ENCODE data around the gene SCEL.
"Not testable (repeated sequence)": the region's sequence is repeated elsewhere in the genome, so short reads cannot be mapped to it uniquely, and the experiment has no call there.

The SCEL gene

DNA sequence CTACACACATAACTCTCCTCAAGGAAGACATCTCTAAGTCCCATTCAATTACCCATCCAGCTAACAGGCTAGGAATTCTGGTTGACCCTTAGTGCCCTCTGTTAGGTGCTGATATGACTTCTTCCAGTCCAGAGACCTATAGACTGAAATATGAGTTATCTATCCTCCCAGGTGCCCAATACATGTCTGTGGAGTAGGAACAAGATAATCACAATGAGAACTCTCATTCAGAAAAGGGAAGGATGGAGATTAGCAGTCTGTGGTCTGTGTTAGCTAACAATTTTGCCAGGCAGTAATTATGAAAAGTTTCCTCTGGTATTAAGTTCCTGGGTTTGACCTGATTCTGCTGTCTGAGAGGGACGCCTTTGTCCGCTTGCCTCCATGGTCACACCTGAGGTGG, 117.8 kb downstream of the SCEL start:
- no peaks in the 10 kb centered on the region for H3K36me3 Mint-ChIP-seq (ENCODE audit: low read depth)
- no peaks in the 10 kb centered on the region for H3K27me3 Mint-ChIP-seq (ENCODE audit: low read depth)
- H3K9me3 Mint-ChIP-seq: peaks cover 6% of the 10 kb centered on the region
- H3K4me3 Mint-ChIP-seq: no peak overlapping the region
- no peak overlapping the region for H3K27ac Mint-ChIP-seq
- H3K4me1 Mint-ChIP-seq: no peaks in the 10 kb centered on the region
- TF ChIP-seq CTCF (IDR thresholded peaks at IDR 0.05; ENCODE audit: unreplicated experiment in 3 of 3): no peak

GRCh38 chr13:77660016-77660415, 124.5 kb downstream of the SCEL start:
- not testable (repeated sequence) for H3K27me3 Mint-ChIP-seq (ENCODE audit: low read depth); H3K4me1 Mint-ChIP-seq; H3K4me3 Mint-ChIP-seq; H3K36me3 Mint-ChIP-seq (ENCODE audit: low read depth); H3K9me3 Mint-ChIP-seq; H3K27ac Mint-ChIP-seq

DNA sequence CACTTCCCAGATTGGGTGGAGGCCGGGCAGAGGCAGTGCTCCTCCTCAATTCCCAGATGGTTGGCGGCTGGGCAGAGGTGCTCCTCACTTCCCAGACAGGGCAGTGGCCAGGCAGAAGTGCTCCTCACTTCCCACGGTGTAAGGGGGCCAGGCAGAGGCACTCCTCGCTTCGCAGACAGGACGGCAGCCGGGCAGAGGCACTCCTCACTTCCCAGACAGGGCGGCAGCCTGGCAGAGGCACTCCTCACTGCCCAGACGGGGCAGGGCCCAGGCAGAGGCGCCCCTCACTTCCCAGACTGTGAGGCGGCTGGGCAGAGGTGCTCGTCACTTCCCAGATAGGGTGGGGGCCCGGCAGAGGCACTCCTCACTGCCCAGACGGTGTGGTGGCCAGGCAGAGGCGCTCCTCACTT, 125.3 kb downstream of the SCEL start:
- H3K4me1 Mint-ChIP-seq: no peaks in the 10 kb centered on the region
- no peak overlapping the region for H3K27ac Mint-ChIP-seq
- no peaks in the 10 kb centered on the region for H3K9me3 Mint-ChIP-seq
- TF ChIP-seq CTCF (IDR thresholded peaks at IDR 0.05; ENCODE audit: unreplicated experiment in 3 of 3): no peak
- no peak overlapping the region for H3K4me3 Mint-ChIP-seq
- no peaks in the 10 kb centered on the region for H3K36me3 Mint-ChIP-seq (ENCODE audit: low read depth)
- H3K27me3 Mint-ChIP-seq (ENCODE audit: low read depth): no peaks in the 10 kb centered on the region

- H3K9me3 Mint-ChIP-seq; H3K4me3 Mint-ChIP-seq; H3K4me1 Mint-ChIP-seq; H3K27ac Mint-ChIP-seq; H3K36me3 Mint-ChIP-seq (ENCODE audit: low read depth); H3K27me3 Mint-ChIP-seq (ENCODE audit: low read depth): not testable (repeated sequence)
These were observed 126.8 kb downstream of the SCEL start for GRCh38 chr13:77662301-77662700.

DNA sequence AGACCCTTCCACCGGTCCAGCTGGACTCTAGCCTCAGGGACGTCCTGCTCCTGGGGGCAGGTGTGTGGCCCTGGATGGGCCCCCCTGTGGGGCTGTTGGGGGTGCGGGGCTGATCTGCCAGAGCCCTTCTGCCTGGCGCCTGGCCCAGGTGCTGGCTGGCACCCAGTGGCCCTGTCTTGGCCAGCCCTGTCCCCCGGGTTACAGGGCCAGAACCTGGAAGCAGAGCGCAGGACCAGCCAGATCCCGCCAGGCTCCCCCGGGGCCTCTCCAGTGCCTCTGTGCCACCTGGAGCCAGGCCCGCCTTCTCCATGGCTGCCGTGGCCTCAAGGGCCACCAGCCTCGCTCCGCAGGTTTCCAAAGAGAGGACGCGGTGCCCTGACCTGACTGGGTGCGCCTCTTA, 127.3 kb downstream of the SCEL start:
- H3K4me1 Mint-ChIP-seq; H3K27me3 Mint-ChIP-seq (ENCODE audit: low read depth); H3K9me3 Mint-ChIP-seq; H3K27ac Mint-ChIP-seq; H3K36me3 Mint-ChIP-seq (ENCODE audit: low read depth); H3K4me3 Mint-ChIP-seq: not testable (repeated sequence)

GRCh38 chr13:77674852-77675251, 139.3 kb downstream of the SCEL start:
- Mint-ChIP-seq H3K36me3 (ENCODE audit: low read depth) (no peaks in the 10 kb centered on the region), H3K4me3 (no peak overlapping the region), H3K9me3 (peaks cover 8% of the 10 kb centered on the region), H3K27me3 (ENCODE audit: low read depth) (peaks cover 8% of the 10 kb centered on the region), H3K4me1 (no peaks in the 10 kb centered on the region), H3K27ac (no peak overlapping the region)
- TF ChIP-seq CTCF (IDR thresholded peaks at IDR 0.05; ENCODE audit: unreplicated experiment in 3 of 3): no peak

DNA sequence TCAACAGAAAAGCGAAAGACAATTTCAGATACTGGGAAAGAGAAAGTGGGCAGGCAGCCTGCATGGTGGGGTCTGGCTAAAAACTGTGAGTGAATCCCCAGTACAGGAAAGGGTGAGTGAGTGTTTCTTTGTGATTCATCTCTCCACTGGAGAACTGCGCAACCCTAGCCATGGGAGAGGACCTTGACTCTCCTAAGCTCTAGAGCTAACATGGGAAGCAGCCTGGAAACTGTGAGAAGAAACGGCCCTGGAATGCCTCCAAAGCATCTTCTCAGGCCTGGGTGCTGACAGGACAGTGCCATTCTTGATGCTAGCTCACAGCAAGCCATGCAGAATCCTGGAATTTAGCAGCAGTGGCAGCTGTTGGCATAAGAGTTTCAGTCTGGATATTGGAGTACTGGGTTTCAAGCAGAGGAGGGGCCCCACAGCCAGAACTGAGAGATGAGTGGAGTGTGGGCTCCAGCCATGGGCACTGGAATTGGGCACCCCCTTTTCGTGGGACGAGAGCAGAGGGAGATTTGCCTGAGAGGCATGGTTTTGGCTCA, 143.3 kb downstream of the SCEL start:
- peaks cover 4% of the 10 kb centered on the region for H3K9me3 Mint-ChIP-seq
- no peaks in the 10 kb centered on the region for H3K4me1 Mint-ChIP-seq
- no peak overlapping the region for H3K27ac Mint-ChIP-seq
- no peak for TF ChIP-seq CTCF (IDR thresholded peaks at IDR 0.05; ENCODE audit: unreplicated experiment in 3 of 3)
- H3K27me3 Mint-ChIP-seq (ENCODE audit: low read depth): peaks cover 8% of the 10 kb centered on the region
- no peak overlapping the region for H3K4me3 Mint-ChIP-seq
- no peaks in the 10 kb centered on the region for H3K36me3 Mint-ChIP-seq (ENCODE audit: low read depth)

GRCh38 chr13:77687799-77688198, 152.3 kb downstream of the SCEL start:
- TF ChIP-seq CTCF (IDR thresholded peaks at IDR 0.05; ENCODE audit: unreplicated experiment in 3 of 3): no peak
- Mint-ChIP-seq H3K9me3 (peaks cover 3% of the 10 kb centered on the region), H3K36me3 (ENCODE audit: low read depth) (no peaks in the 10 kb centered on the region), H3K27ac (no peak overlapping the region), H3K27me3 (ENCODE audit: low read depth) (peaks cover 12% of the 10 kb centered on the region), H3K4me1 (no peaks in the 10 kb centered on the region), H3K4me3 (no peak overlapping the region)
